ENCODE data around the gene SALL3.

SALL3 gene

GRCh38 chr18:79006106-79006795 is 26.6 kb downstream of the SALL3 start:
- no peak for TF ChIP-seq JUND (IDR thresholded peaks at IDR 0.05; ENCODE audit: low read depth)
- no peak for DNase-seq (ENCODE audit: low read depth in 1 of 2, low spot score in 1 of 2)
- in situ Hi-C loops (cut with HindIII; ENCODE audit: low pct_unique_long_range_greater_than_20kb, low sequenced_read_pairs): no loop called here

DNA sequence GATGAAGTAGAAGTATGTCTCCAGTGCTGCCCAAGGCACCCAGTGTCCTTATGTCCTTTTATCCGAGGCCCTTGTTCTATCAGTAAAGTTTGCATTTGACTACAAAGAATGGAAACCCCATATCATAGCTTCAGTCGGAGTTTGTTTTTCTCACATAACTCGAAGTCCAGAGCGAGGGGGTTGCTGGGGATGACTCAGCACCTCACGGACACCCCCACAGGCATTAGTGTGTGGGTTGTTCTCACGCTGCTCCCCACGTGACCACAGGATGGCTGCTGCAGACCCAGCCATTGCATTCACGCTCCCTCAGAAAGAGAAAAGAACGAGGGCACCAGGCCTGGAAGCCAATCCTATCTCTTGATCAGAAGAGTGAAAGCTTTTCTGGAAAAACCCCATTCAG is 27.8 kb downstream of the SALL3 start:
- in situ Hi-C loops (cut with HindIII; ENCODE audit: low pct_unique_long_range_greater_than_20kb, low sequenced_read_pairs): no loop called here
- no peak for TF ChIP-seq JUND (IDR thresholded peaks at IDR 0.05; ENCODE audit: low read depth)
- no peak for DNase-seq (ENCODE audit: low read depth in 1 of 2, low spot score in 1 of 2)

DNA sequence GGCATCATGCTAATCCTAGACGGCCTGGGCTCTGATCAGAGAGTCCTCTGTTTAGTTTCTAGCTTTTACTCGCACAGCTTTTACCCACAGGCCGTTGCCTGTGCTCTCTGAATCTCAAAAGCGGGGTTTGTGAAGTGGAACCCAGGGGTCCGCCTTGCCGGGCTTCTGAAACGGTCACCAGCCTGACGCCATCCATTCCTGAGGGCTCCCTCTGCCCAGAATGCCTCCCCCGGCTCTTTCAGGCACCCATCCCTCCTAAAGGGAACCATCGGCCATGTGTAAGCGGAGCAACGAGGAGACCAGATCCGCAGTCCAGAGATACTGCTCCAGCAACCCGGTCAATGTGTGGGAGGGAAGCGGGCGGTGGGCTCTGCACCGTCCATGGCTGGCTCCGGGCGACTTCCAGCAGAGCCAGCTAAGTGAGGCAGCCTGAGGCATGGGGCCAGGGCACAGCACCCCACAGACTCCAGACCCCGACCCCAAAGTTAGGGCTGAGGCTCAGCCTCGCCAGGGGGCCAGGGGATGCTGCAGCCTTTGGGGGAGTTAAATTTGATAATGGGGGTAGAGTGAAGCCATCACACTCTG is 28.8 kb downstream of the SALL3 start:
- TF ChIP-seq JUND (IDR thresholded peaks at IDR 0.05; ENCODE audit: low read depth): no peak
- DNase-seq (ENCODE audit: low read depth in 1 of 2, low spot score in 1 of 2): no peak
- in situ Hi-C loops (cut with HindIII; ENCODE audit: low pct_unique_long_range_greater_than_20kb, low sequenced_read_pairs): no loop called here

DNA sequence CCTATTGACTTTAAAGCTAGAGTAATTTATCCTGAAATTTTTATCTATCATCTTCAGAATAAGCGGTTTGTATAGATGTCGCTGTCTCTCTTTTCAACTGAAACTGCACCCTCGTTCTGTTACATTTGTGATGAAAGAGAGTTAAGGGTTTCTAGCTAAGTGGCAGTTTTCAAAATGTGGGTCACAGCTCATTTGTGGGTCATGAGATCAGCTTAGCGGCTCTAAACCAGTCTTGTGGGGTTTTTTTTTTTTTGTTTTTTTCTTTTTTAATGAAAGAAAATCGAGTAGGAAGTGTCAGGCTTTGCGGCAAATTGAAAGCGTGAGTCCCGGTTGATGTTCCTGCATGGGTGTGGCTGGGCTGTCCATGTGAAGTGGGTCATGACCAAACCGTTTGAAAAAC is 31.2 kb downstream of the SALL3 start:
- in situ Hi-C loops (cut with HindIII; ENCODE audit: low pct_unique_long_range_greater_than_20kb, low sequenced_read_pairs): no loop called here
- TF ChIP-seq JUND (IDR thresholded peaks at IDR 0.05; ENCODE audit: low read depth): no peak
- DNase-seq (ENCODE audit: low read depth in 1 of 2, low spot score in 1 of 2): no peak

GRCh38 chr18:79011300-79011870 is 31.8 kb downstream of the SALL3 start:
- no peak for DNase-seq (ENCODE audit: low read depth in 1 of 2, low spot score in 1 of 2)
- TF ChIP-seq JUND (IDR thresholded peaks at IDR 0.05; ENCODE audit: low read depth): no peak
- in situ Hi-C loops (cut with HindIII; ENCODE audit: low pct_unique_long_range_greater_than_20kb, low sequenced_read_pairs): no loop called here

DNA sequence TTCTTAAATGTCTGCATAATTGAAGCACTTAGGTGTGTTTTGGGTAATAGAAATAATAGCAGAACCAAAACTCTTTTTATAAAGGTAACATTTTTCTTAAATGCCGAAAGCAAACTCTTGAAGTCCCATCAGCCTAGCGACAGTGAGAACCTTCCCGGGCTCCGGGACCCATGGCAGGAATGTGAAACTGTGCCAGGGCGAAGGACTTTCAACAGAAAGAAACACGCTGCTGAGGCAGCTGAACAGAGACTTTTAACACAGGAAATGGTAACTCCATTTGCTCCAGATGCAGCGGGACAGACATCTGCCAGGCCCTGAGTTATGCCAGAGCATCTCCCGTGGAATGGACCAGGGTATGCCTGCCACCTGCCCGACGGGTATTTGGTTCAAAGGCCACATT is 34.3 kb downstream of the SALL3 start:
- TF ChIP-seq JUND (IDR thresholded peaks at IDR 0.05; ENCODE audit: low read depth): no peak
- in situ Hi-C loops (cut with HindIII; ENCODE audit: low pct_unique_long_range_greater_than_20kb, low sequenced_read_pairs): no loop called here
- DNase-seq (ENCODE audit: low read depth in 1 of 2, low spot score in 1 of 2): peak in 1 of 2 experiments; percentile 22

GRCh38 chr18:79018911-79019310 is 39.3 kb downstream of the SALL3 start:
- no peak for DNase-seq (ENCODE audit: low read depth in 1 of 2, low spot score in 1 of 2)
- TF ChIP-seq JUND (IDR thresholded peaks at IDR 0.05; ENCODE audit: low read depth): no peak
- in situ Hi-C loops (cut with HindIII; ENCODE audit: low pct_unique_long_range_greater_than_20kb, low sequenced_read_pairs): no loop called here

DNA sequence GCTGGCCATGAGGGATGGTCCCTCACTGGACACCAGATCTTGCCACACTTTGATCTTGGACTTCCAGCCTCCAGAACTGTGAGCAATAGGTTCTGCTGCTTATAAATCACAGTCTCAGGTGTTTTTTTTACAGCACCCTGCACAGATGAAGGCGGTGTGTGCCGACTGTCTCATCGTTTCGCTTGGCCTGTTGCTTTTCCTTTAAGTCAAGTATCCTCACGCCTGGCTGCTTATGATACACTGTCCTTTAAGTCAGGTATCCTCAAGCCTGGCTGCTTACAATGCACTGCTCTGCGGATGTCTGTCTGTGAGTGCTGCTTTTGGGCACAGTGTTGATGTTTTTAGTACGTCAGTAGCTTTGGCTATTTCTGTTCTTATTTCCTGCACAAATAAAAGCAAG is 40.3 kb downstream of the SALL3 start:
- in situ Hi-C loops (cut with HindIII; ENCODE audit: low pct_unique_long_range_greater_than_20kb, low sequenced_read_pairs): no loop called here
- TF ChIP-seq JUND (IDR thresholded peaks at IDR 0.05; ENCODE audit: low read depth): no peak
- no peak for DNase-seq (ENCODE audit: low read depth in 1 of 2, low spot score in 1 of 2)

GRCh38 chr18:79022603-79023002 is 43.0 kb downstream of the SALL3 start:
- TF ChIP-seq JUND (IDR thresholded peaks at IDR 0.05; ENCODE audit: low read depth): no peak
- DNase-seq (ENCODE audit: low read depth in 1 of 2, low spot score in 1 of 2): no peak
- in situ Hi-C loops (cut with HindIII; ENCODE audit: low pct_unique_long_range_greater_than_20kb, low sequenced_read_pairs): no loop called here

DNA sequence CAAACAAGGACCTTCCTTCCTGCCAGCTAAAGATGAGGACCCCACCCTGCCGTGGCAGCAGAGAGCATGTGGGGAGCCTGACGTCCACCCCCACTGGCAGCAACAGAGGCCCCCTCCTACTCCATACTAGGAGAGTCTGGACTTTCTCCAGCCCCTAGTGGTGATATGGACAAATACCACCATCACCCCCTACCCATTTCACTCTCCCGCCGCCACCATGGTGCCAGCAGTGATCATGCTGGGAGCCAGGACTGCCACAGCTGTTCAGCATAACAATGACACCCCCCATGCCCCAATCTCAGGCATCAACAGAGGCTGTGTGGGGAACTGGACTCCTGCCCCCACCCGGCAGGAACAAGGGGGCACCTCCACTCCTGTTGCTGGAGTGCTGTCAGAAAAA is 46.9 kb downstream of the SALL3 start:
- TF ChIP-seq JUND (IDR thresholded peaks at IDR 0.05; ENCODE audit: low read depth): no peak
- no peak for DNase-seq (ENCODE audit: low read depth in 1 of 2, low spot score in 1 of 2)
- in situ Hi-C loops (cut with HindIII; ENCODE audit: low pct_unique_long_range_greater_than_20kb, low sequenced_read_pairs): no loop called here

DNA sequence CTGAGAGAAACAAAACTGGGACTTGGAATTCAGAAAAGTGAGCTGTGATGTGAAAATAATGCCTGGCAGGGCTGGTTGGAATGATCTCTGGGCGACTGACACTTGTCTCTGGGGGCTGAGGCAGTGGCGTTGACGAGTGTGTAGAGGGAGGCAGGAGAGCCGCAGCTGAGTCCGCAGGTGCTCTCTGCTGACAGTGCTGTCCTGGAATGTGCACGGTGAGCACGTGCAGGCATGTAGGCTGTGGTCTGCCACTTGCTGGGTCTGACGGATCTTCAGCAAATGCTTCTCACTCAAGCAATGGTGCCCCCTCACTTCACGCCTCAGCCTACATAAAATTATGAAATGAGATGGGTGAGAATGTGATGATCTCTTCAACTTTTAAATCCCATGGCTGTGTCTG is 51.1 kb downstream of the SALL3 start:
- in situ Hi-C loops (cut with HindIII; ENCODE audit: low pct_unique_long_range_greater_than_20kb, low sequenced_read_pairs): no loop called here
- TF ChIP-seq JUND (IDR thresholded peaks at IDR 0.05; ENCODE audit: low read depth): no peak
- DNase-seq (ENCODE audit: low read depth in 1 of 2, low spot score in 1 of 2): peak in 1 of 2 experiments; percentile 47

DNA sequence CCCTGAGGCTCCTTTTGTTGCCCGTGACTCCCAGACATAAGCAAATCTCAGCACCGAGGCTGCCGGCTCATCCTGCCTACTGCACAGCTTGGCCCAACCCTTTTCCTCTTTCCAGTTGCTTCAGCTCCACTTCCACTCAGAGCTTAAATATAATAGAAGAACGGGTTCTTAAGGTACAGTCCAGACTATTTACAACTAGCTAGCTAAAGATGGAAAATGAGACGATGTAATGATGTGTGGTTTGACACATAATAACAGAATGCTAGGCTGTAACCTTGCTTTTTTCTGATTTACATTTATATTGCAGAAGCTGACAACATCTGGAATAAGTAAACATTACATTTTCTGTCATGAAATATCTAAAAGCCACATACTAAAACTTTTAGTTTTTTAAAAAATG is 62.7 kb downstream of the SALL3 start:
- TF ChIP-seq JUND (IDR thresholded peaks at IDR 0.05; ENCODE audit: low read depth): no peak
- DNase-seq (ENCODE audit: low read depth in 1 of 2, low spot score in 1 of 2): no peak
- in situ Hi-C loops (cut with HindIII; ENCODE audit: low pct_unique_long_range_greater_than_20kb, low sequenced_read_pairs): no loop called here

GRCh38 chr18:79043288-79043687 is 63.7 kb downstream of the SALL3 start:
- TF ChIP-seq JUND (IDR thresholded peaks at IDR 0.05; ENCODE audit: low read depth): no peak
- in situ Hi-C loops (cut with HindIII; ENCODE audit: low pct_unique_long_range_greater_than_20kb, low sequenced_read_pairs): no loop called here
- DNase-seq (ENCODE audit: low read depth in 1 of 2, low spot score in 1 of 2): no peak
